ENCODE measurements around the gene CACHD1. TPM values are rescaled to one million over a fixed set of nuclear protein-coding genes. Genes with fewer than 3 reads are reported as not detected.

The CACHD1 gene
- total and polyA plus RNA-seq, 11 donors = 0.89 to 10.0 (median 2.4) TPM

- H3K4me3 ChIP-seq = no peak overlapping the region
- no peak overlapping the region for H3K27ac ChIP-seq
- TF ChIP-seq POLR2A (IDR thresholded peaks at IDR 0.05) (no peak), CTCF (IDR thresholded peaks at IDR 0.05) (no peak)
- H3K27me3 ChIP-seq = no peaks in the 10 kb centered on the region
- H3K9me3 ChIP-seq = no peaks in the 10 kb centered on the region
- H3K4me1 ChIP-seq = peaks cover 0 to 35% (median 2%) of the 10 kb centered on the region in 12 donors
- ATAC-seq = no peak
- DNase-seq = no peak
- peaks cover 0 to 19% (median 0%) of the 10 kb centered on the region in 9 donors for H3K36me3 ChIP-seq
- WGBS, 4 donors = 75 to 83% (median 78%) methylated on average over 3 of the region's 3 CpGs
- intact Hi-C loops (cut with DNase I) = loop anchor here in 3 of 10 donors (10.0 kb wide), 2 partner anchors 47 to 157 kb away; partner anchors contain the start of gene CACHD1 (in 2 of the 3)
Measured at GRCh38 chr1:64631346-64632034, 161.6 kb downstream of the CACHD1 start.

GRCh38 chr1:64632936-64633335, 163.0 kb downstream of the CACHD1 start:
- no peak overlapping the region for H3K27ac ChIP-seq
- WGBS, 4 donors = 88 to 93% (median 90%) methylated on average over 6 of the region's 6 CpGs
- intact Hi-C loops (cut with DNase I) = loop anchor here in 3 of 10 donors (10.0 kb wide), 2 partner anchors 48 to 158 kb away; partner anchors contain the start of gene CACHD1 (in 2 of the 3)
- DNase-seq = no peak
- no peaks in the 10 kb centered on the region for H3K9me3 ChIP-seq
- H3K36me3 ChIP-seq = peaks cover 0 to 25% (median 0%) of the 10 kb centered on the region in 9 donors
- ATAC-seq = no peak
- no peaks in the 10 kb centered on the region for H3K27me3 ChIP-seq
- no peak overlapping the region for H3K4me3 ChIP-seq
- peaks cover 0 to 35% (median 2%) of the 10 kb centered on the region in 12 donors for H3K4me1 ChIP-seq
- TF ChIP-seq POLR2A (IDR thresholded peaks at IDR 0.05) (no peak), CTCF (IDR thresholded peaks at IDR 0.05) (no peak)

- Histone ChIP-seq H3K4me3 (no peak overlapping the region), H3K4me1 (no peaks in the 10 kb centered on the region), H3K36me3 (peaks cover 0 to 41% (median 4%) of the 10 kb centered on the region in 9 donors), H3K27ac (no peak overlapping the region), H3K27me3 (no peaks in the 10 kb centered on the region), H3K9me3 (no peaks in the 10 kb centered on the region)
- ATAC-seq (no peak), DNase-seq (no peak)
- intact Hi-C loops (cut with DNase I) = no loop called here
- no peak for TF ChIP-seq CTCF (IDR thresholded peaks at IDR 0.05)
- no peak for TF ChIP-seq POLR2A (IDR thresholded peaks at IDR 0.05)
- 89 to 96% (median 95%) methylated on average over 3 of the region's 3 CpGs for WGBS, 4 donors
Measured at GRCh38 chr1:64645735-64646134, 175.8 kb downstream of the CACHD1 start.

GRCh38 chr1:64650411-64650810, 180.5 kb downstream of the CACHD1 start:
- Histone ChIP-seq H3K4me1 (peaks cover 0 to 8% (median 0%) of the 10 kb centered on the region in 12 donors), H3K9me3 (no peaks in the 10 kb centered on the region), H3K27ac (no peak overlapping the region), H3K36me3 (peaks cover 0 to 11% (median 0%) of the 10 kb centered on the region in 9 donors), H3K27me3 (no peaks in the 10 kb centered on the region), H3K4me3 (no peak overlapping the region)
- 87 to 95% (median 94%) methylated on average over 2 of the region's 2 CpGs for WGBS, 4 donors
- ATAC-seq (no peak), DNase-seq (no peak)
- TF ChIP-seq POLR2A (IDR thresholded peaks at IDR 0.05) (no peak), CTCF (IDR thresholded peaks at IDR 0.05) (no peak)
- intact Hi-C loops (cut with DNase I) = loop anchor here in 2 of 10 donors (5.0 to 10.0 kb wide), 2 partner anchors 176 to 178 kb away; partner anchors contain the start of gene CACHD1 (in 2 of the 2)
